NCI-H2107 treated with DMSO at 0.1 percent for 48 hours (cell line): ENCODE data around the gene CCR9.
A peak's percentile ranks its signal among the peaks of the same experiment; 100 is the strongest.

Experiments used
- DNase-seq: peaks from one replicate; lab custom pipeline; 2025; ENCODE audit not compliant: unreplicated experiment; lab: John Stamatoyannopoulos, UW

CCR9 gene

GRCh38 chr3:45936261-45936660 is 49.9 kb downstream of the CCR9 start:
- no peak for DNase-seq

- no peak for DNase-seq
Measured at GRCh38 chr3:45937206-45938042, 51.1 kb downstream of the CCR9 start.

- DNase-seq, result no peak
Measured at GRCh38 chr3:45938043-45938435, 51.7 kb downstream of the CCR9 start.

- DNase-seq, result peak; percentile 80
Measured at GRCh38 chr3:45938864-45939263, 52.5 kb downstream of the CCR9 start.

GRCh38 chr3:45939341-45939771 is 53.0 kb downstream of the CCR9 start:
- no peak for DNase-seq

- no peak for DNase-seq
Measured at GRCh38 chr3:45940004-45940780, 53.8 kb downstream of the CCR9 start.

GRCh38 chr3:45940781-45941365 is 54.5 kb downstream of the CCR9 start:
- no peak for DNase-seq

GRCh38 chr3:45942051-45942825 is 55.9 kb downstream of the CCR9 start:
- DNase-seq, result no peak

GRCh38 chr3:45943207-45943846 is 57.0 kb downstream of the CCR9 start, which contains the start of gene CXCR6:
TSS of gene CXCR6 (plus strand) at chr3:45943464. CDS start at chr3:45946482, 3,018 bp downstream.
- no peak for DNase-seq

GRCh38 chr3:45944830-45945620 is 58.7 kb downstream of the CCR9 start:
- no peak for DNase-seq

GRCh38 chr3:45946307-45946706 is 60.0 kb downstream of the CCR9 start:
- DNase-seq, result no peak

- no peak for DNase-seq
Measured at GRCh38 chr3:45946875-45947274, 60.5 kb downstream of the CCR9 start.

GRCh38 chr3:45947361-45947760 is 61.0 kb downstream of the CCR9 start:
- no peak for DNase-seq

- DNase-seq, result no peak
Measured at GRCh38 chr3:45948311-45948781, 62.0 kb downstream of the CCR9 start.

GRCh38 chr3:45948881-45949280 is 62.5 kb downstream of the CCR9 start:
- DNase-seq, result no peak

- DNase-seq, result no peak
Measured at GRCh38 chr3:45949432-45949831, 63.1 kb downstream of the CCR9 start.

GRCh38 chr3:45950131-45950530 is 63.8 kb downstream of the CCR9 start:
- DNase-seq, result no peak

GRCh38 chr3:45950686-45951600 is 64.6 kb downstream of the CCR9 start:
- DNase-seq, result no peak
